ENCODE data around the gene MAML3.

GRCh38 chr4:140047786-140048185 lies 106.2 kb downstream of the MAML3 start:
- TF ChIP-seq CTCF (IDR thresholded peaks at IDR 0.05 in 8 of 11, conservative IDR thresholded peaks at IDR 0.05 in 3 of 11) = no peak
- no peak for TF ChIP-seq POLR2A (IDR thresholded peaks at IDR 0.05)

Measured in spleen (tissue), 7 donors.